ENCODE results near the gene SLC22A8.
"Not testable (repeated sequence)": the region's sequence is repeated elsewhere in the genome, so short reads cannot be mapped to it uniquely, and the experiment has no call there.

The SLC22A8 gene

DNA sequence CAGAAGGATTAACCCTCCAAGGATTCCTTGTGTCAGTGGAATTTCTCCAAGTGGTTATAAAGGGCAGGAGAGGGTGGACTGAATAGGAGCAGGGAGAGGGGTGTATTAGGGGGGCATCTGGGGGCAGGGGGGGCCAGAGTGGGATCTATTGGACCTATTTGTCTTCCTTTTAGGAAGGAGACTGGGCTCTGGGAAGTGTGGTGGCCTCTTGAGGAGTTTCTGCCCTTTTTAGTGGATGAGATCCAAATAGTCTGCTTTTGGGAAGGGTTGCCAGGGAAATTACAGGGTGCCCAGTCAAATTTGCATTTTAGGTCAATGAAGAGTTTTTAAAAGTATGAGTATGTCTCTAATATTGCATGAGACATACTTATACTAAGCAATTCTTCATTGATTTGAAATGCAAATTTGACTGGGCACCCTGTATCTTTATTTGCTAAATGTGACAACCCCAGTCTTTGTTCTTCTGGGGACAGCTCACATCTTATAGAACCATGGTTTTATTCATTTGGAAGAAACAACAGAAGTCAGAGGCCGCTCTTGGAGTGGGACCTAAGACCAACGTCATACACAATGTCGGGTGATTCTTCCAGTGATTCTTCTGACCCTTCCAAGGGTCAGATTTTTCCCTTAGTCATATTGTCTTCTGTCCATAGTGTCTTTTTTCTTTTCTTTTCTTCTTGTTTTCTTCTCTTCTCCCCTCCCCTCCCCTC is 30.4 kb downstream of the SLC22A8 start:
- no peak for FAIRE-seq

DNA sequence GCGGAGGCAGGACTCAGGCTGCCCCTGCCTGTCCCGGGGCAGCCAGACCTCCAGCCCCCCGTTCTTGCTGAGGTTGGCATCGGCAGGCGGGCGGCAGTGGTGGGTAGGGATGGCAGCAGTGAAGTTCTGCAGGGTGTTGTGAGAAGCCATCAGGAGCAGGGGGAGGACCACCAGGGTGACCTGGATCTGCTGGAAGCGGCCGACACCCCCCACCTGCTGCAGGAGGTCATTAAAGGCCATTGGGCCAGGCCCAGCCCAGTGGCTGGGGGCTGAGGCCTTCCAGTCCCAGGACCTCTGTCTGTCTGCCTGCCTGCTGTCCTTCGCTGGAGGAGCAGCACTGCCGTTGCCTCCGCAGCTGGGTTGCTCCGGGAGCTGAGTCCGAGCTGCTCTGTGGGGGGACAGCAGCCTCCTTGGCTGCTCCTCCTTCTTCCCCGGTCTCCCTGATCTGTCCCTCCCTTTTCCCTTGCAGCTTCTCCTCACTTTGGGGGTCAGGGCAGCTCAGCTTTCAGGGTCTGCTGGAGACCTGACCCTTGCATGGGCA is 31.1 kb downstream of the SLC22A8 start, which contains the start of gene SLC22A6:
TSS of gene SLC22A6 (minus strand) at position 517 of the 541 bp plus-strand sequence. CDS start at position 240, 277 bp downstream.
- no peak for FAIRE-seq

DNA sequence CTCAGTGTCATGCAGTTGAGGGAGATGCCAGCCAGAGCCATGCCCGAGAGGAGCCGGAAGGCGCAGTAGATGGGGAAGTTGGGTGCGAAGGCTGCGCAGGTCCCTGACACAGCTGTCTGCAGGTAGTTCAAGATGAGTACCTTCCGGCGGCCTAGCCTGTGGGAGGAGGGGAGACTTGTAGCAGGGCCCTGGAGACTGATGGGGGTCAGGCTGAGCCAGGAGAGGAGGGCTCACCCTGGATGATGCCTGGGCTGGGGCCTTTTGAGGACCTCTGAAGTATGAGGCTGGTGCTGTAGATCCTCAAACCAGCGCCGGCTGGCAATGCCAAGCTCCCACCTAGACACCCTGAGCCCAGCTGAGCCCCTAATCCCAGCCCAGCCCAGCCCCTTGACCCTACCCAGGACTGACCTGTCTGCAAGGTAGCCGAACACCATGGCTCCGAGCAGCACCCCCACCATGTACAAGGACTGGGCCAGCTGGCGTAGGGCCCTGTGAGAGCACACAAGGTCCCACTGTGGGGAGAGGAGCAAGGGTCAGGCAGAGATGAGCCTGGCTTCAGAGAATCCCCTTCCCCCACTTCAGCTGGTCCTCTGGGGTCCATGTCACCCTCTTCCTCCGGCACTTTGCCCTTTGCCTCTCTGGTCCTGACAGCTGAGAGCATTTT is 32.0 kb downstream of the SLC22A8 start:
- no peak for FAIRE-seq

DNA sequence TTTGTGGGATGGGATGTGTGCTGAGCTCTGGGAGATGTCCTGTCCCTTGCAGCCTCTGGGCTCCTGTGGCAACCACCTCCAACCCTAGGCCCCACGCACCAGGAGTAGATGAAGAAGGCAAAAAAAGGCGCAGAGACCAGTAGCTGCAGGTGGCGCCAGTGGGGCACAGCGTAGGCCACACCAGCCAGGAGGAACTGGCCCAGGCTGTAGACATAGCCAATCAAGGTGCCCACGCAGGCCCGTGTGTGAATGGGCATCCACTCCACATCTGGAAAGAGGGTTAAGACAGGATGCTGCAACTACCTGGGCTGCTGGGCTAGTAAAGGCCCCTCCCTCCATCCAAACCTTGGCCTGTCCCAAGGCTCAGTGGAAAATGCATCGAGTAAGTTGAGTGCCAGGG is 33.9 kb downstream of the SLC22A8 start:
- FAIRE-seq: no peak

DNA sequence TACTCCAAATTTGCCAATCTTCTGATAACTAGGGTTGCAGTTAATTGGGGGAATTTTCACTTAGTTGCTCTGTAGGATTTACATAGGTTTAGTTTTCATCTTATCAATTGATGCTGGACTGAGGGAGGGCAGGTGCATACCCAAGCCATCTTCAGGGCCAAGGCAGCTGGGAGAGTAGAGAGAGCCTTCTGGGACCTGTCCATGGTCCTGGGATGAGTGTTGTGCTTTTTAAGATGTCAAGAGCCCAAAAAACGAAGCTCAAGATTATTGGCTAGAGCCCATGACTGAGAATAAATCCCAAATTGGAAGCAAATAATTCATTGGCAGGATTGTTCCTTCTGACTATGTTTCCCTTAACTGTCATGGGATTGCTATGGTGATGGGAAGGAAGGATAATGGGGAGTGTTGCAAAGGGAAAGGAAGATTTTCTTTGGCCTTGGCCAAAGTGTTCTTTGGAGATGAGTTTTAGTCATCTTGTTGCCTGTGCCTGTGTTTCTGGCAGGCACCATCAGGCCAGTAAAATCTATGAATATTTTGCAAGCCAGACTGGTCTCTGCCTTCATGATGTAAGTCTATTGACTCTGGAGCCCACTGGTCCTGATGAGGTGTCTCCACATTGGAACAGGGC is 35.4 kb downstream of the SLC22A8 start:
- no peak for FAIRE-seq

DNA sequence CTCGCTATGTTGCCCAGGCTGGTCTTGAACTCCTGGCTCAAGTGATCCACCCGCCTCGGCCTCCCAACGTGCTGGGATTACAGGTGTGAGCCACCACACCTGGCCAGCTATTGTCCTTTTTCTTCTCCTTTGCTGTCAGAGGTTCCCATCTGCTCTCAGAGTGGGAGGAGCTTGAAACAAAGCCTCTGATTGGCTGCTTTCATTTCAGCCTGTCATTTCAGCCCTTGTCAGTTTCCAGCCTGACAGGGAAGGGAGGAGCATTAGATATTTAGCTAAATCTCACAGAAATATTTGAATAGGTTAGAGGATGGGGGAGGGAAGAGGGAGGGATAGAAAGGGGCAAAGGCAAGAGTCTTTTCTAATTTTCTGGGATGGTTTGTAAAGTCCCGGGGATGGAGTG is 39.5 kb downstream of the SLC22A8 start:
- no peak for FAIRE-seq

DNA sequence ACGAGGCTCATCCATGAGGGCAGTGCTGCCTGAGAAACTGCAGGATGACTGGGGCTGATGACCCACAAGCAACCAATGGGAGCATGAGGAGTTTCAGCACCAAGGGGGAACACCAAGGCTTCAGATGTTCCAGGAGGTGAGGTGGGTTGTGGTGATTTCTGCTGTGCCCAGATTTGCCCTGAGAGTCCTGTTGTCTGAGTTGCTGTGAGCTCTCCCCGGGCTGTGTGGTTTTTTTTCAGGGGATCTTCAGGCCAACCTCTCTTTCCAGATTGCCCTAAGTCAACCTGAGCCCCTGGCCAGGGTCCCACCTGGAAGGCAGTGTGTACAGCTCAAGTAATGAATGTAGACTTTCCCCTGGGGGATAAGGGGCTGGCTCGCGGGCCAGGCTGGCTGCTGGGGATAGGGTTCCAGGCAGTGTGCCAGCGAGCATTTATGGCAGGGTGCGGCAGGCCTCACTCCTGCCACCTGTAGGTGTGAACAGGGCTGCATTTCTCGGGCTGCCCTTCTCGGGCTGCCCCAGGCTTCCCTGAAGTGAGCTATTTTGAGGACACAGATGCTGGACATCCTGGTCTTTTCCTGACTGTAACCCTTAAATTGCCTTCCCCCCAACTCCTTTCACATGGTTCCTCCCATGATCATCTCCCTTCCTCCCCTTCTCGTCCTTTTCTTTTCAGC is 40.7 kb downstream of the SLC22A8 start:
- no peak for FAIRE-seq

DNA sequence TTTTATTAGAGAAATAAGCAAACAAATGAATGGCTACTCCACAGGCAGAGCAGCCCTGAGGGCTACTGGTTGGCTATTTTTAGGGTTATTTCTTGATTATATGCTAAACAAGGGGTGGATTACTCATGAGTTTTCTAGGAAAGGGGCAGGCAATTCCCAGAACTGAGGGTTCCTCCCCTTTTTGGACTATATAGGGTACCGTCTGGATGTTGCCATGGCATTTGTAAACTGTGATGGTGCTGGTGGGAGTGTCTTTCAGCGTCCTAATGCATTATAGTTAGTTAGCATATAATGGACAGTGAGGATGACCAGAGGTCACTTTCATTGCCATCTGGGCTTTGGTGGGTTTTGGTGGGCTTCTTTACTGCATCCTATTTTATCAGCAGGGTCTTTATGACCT is 50.1 kb downstream of the SLC22A8 start:
- FAIRE-seq: no peak

DNA sequence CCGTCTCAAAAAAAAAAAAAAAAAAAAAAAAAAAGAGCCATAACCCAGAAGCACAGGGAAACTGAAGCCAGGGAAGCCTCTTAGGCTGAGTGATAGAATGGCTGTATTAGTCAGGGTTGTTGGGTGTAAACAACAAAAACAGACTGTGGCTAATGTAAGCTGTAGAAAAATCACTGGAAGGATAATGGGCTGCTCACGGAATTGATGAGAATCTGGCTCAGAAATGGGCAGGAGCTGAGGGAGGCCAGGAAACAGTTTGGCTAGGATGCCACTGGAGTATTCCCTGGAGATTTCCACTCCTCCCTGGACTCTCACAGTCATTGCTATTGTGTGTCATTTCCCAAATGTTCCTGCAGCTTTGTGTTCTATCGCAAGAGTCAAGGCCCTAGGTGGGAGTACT is 53.2 kb downstream of the SLC22A8 start:
- FAIRE-seq: no peak

DNA sequence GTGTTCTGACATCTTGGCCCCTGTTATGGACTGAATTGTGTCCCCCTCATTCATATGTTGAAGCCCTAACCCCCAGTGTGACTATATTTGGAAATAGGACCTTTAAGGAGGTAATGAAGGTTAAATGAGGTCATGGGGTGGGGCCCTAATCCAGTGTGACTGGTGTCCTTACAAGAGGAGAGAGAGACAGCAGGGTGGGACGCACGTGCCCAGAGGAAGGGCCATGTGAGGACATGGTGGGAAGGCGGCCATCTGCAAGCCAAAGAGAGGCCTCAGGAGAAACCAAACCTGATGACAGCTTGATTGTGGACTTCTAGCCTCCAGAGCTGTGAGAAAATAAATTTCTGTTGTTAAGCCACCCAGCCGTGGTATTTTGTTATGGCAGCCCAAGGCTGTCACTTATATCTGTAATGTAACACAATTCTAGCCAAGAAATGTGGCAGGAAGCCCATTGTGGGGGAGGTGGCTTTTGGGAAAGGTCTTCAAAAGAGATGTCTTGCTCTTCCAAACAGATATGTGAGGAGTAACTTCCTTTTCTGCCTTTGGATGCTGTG is 54.5 kb downstream of the SLC22A8 start:
- no peak for FAIRE-seq

DNA sequence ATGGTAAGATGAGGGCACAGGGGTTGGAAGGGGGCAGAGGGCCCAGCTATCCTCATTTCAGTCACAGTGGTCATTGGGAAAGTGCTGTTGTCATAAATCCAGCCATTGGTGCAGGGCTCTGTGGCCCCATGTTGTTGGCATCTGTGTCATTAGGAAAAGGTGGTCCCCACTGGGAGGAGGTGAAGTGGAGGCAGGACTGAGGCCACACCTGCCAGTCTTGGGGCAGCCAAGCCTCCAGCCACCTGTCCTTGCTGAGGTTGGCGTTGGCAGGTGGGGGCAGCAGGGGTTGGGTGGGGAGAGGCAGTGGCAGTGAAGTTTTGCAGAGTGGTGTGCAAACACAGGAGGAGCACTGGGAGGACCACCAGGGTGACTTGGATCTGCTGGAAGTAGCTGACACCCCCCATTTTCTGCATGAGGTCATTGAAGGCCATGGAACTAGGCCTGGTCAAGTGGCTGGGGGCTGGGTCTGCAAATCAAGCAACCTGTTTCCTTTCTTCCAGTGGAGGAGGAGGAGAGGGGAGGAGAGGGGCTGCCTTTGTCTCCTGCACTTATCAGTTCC is 56.1 kb downstream of the SLC22A8 start:
- no peak for FAIRE-seq

DNA sequence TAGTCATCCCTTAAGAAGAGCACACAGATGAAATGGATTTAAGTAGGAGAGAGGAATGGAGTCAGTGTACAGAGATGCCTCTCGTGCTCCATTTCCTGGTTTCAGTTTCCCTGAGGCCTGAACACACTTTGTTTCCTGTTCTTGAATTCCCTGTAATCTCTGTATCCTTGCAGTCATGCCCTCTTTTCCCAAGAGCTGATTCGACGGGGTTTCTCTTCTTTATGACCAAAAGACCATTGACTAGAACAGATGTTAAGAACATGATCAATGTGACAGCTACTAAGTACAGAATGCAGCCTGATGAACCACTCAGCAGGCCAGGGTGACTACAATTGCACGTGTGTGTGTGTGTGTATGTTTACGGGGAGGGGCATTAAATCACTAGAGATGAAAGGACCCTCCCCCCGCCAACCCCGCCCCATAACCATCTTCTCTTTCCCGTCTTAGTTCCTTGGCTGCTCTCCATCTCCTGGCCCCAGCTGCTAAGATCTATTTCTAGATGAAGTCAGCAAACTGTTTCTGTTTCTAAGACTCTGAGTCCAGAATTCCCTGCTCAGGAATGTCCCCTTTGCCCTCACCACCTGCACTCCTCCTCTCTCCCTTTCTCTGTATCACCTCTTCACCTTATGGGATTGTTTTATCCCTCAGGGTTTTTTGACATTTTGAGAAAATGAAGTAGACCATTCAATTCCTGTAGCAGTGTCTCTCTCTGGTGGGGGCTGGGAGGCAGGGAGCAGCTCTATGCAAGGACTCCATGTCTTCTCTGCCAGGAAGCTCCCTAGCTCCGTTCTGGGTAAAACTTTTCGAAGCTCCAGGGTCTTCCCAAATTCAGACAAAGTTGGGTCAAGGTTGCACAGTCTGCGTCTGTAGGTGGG is 56.9 kb downstream of the SLC22A8 start:
- peak; percentile 77 for FAIRE-seq

DNA sequence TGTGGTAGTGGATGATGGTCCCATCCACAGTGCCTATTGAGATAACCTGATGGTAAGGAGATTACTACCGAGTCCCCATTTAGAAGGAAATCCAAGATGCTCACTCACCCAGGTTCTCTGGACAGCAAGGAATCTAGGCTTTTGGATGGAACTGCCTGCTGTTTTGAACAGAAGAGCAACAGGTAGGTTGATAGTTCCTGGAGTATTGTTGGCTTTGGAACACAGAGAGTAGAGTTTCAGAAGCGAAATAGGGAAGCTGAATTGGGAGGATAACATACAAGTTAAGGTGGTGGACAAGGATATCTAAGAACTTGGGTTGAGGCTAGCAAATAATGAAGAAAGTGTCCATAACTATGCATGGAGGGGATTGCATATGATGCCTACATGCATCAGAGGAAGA is 58.5 kb downstream of the SLC22A8 start:
- FAIRE-seq: no peak

DNA sequence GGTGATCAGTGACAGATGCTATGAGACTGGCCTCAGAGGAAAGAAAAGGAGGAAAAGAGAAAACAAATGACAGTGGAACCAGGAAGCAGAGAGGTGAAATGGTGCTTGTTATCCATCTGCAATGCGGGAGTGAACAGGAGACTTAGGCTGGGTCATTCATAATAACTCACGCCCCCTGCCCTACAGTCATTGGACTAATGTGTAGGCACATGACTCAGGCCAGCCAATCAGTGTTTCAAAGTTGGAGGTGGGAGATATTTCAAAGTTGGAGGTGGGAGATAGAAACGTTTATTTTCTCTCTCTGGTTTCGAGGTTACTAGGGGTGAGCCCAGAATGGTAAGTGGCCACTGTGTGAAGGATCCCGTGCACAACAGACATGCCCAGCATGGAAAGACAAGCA is 61.2 kb downstream of the SLC22A8 start:
- FAIRE-seq: no peak

DNA sequence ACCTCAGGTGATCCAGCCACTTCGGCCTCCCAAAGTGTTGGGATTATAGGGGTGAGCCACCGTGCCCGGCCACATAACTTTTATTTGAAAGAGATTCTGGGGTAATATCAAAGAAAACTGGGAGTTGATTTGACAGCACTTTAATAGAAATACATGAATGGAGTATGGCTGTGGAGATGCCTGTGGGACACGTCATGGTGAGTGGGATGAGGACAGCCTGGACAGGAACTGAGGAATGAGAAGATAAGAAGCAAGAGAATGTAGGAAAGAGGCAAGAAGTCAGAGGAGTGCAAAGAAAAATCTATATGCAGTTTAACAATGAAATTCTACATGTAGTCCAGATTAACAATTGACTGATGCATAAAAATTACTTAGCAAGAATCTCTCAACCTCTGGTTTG is 61.8 kb downstream of the SLC22A8 start:
- FAIRE-seq: no peak

DNA sequence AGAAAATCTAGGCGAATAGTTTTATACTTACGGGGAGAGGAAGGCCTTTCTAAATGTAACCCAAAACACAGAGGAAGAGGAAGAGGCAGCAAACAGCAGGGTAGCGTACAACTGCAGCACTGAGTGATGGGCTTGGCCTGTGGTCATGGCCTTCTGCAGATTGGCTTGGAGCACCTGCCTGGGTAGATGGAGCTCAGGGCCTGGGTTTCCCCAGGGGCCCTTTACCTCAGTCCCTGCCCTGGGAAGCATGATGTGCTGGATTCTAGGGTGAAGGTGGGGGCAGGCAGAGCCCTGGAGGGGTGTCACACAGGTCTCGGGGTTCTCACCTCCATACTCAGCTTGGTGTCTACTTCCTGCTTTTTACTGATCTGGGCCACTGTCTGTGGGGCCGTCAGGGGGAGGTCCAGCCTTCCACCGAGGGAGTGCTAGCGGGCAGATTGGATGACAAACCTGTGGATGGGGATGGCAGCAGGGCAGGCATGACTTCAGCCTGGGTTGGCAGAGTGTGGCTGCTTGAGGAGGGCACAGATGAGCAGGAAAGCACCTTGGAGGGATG is 66.8 kb downstream of the SLC22A8 start:
- FAIRE-seq: no peak

DNA sequence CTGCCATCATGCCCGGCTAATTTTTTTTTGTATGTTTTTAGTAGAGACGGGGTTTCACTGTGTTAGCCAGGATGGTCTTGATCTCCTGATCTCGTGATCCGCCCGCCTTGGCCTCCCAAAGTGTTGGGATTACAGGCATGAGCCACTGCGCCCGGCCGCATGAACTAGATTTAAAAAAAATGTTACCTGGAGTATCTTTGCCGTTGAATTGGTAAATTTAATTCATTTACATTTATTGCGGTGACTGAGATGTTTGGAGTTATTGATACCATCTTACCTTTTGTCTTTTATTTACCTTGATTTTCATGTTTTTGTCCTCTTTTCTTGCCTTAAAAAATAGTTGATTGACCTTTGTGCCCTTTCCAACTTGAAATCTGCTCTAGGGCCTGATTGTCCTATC is 70.1 kb downstream of the SLC22A8 start:
- FAIRE-seq: not testable (repeated sequence)
